HG03280 (cell line): ENCODE data around the gene ABHD14A.

Experiments used
- ATAC-seq: cut with Tn5 transposase; IDR thresholded peaks from one replicate; pipeline ENCODE4 v1.9.1; 2021; ENCODE audit warnings: mild to moderate bottlenecking, moderate library complexity; ENCODE audit not compliant: unreplicated experiment

ABHD14A gene

GRCh38 chr3:52015438-52016228 lies 40.8 kb downstream of the ABHD14A start:
- no peak for ATAC-seq

GRCh38 chr3:52017586-52017985 lies 42.7 kb downstream of the ABHD14A start:
- ATAC-seq, result no peak

- ATAC-seq, result no peak
Measured at GRCh38 chr3:52018319-52019000, 43.6 kb downstream of the ABHD14A start.

- ATAC-seq, result no peak
Measured at GRCh38 chr3:52019352-52020080, 44.7 kb downstream of the ABHD14A start.

GRCh38 chr3:52020796-52021195 lies 45.9 kb downstream of the ABHD14A start:
- no peak for ATAC-seq

GRCh38 chr3:52021489-52022268 lies 46.8 kb downstream of the ABHD14A start:
- ATAC-seq, result no peak

GRCh38 chr3:52022323-52023100 lies 47.6 kb downstream of the ABHD14A start:
- no peak for ATAC-seq

- no peak for ATAC-seq
Measured at GRCh38 chr3:52023101-52023770, 48.4 kb downstream of the ABHD14A start.

GRCh38 chr3:52023860-52024764 lies 49.2 kb downstream of the ABHD14A start:
- no peak for ATAC-seq

GRCh38 chr3:52024765-52025452 lies 50.0 kb downstream of the ABHD14A start:
- ATAC-seq, result no peak

- no peak for ATAC-seq
Measured at GRCh38 chr3:52025453-52025852, 50.6 kb downstream of the ABHD14A start.

GRCh38 chr3:52026041-52026440 lies 51.2 kb downstream of the ABHD14A start:
- no peak for ATAC-seq

- ATAC-seq, result no peak
Measured at GRCh38 chr3:52028572-52028971, 53.7 kb downstream of the ABHD14A start.

- ATAC-seq, result no peak
Measured at GRCh38 chr3:52029053-52029452, 54.2 kb downstream of the ABHD14A start.

- no peak for ATAC-seq
Measured at GRCh38 chr3:52029535-52029934, 54.7 kb downstream of the ABHD14A start.
